IMR-90 (cell line): ENCODE results near the gene SLC48A1. TPM values are rescaled to one million over a fixed set of nuclear protein-coding genes. Genes with fewer than 3 reads are reported as not detected.
"Not testable (repeated sequence)": the region's sequence is repeated elsewhere in the genome, so short reads cannot be mapped to it uniquely, and the experiment has no call there.

Experiments used
- ATAC-seq: fragments of 200-7000 bp; cut with Tn5 transposase; 2 replicates; pipeline ENCODE4 v1.9.1; 2020; ENCODE audit warnings: low read depth, mild to moderate bottlenecking, moderate library complexity
- BruUV-seq: library from RNA; stranded (reverse); fragments of 400-500 nt; replicated peaks from 2 replicates; lab custom pipeline; 2021; lab: Mats Ljungman, UMichigan
- CTCF ChIA-PET: fragments of 300-600 bp; formaldehyde crosslinking; extraction: SDS; loops from one replicate; lab custom pipeline; 2021; ENCODE audit warnings: antibody characterized with exemption; lab: Yijun Ruan, JAX
- POLR2A ChIA-PET: fragments of 300-600 bp; sonication (Branson Sonifier 250); formaldehyde crosslinking; loops from one replicate; lab custom pipeline; 2022; ENCODE audit warnings: antibody characterized with exemption; ENCODE audit not compliant: unreplicated experiment; lab: Charles Lee
- DNase-seq: peaks from one replicate; pipeline ENCODE4 v3.0.0; 2013
- H2AFZ ChIP-seq: replicated peaks from 2 replicates; pipeline ENCODE3; 2013; ENCODE audit warnings: low read length, mild to moderate bottlenecking; ENCODE audit not compliant: poor library complexity
- H2AK5ac ChIP-seq: 2 replicates; pipeline ENCODE4 v1.6.1; 2013; ENCODE audit warnings: low read depth, low read length, inconsistent platforms
- H2AK9ac ChIP-seq: replicated peaks from 2 replicates; pipeline ENCODE3; 2013; ENCODE audit warnings: mild to moderate bottlenecking, low read depth, low read length, moderate library complexity; ENCODE audit not compliant: poor library complexity
- H2BK120ac ChIP-seq: 2 replicates; pipeline ENCODE4 v1.6.1; 2013; ENCODE audit warnings: low read depth, low read length, inconsistent platforms
- H2BK15ac ChIP-seq: 3 replicates; pipeline ENCODE4 v1.6.1; 2013; ENCODE audit warnings: low read depth, low read length, inconsistent platforms
- H2BK20ac ChIP-seq: 2 replicates; pipeline ENCODE4 v1.6.1; 2013; ENCODE audit warnings: low read depth, mild to moderate bottlenecking, inconsistent platforms, low read length, moderate library complexity
- H2BK5ac ChIP-seq: 2 replicates; pipeline ENCODE4 v1.6.1; 2013; ENCODE audit warnings: mild to moderate bottlenecking, low read depth, low read length, inconsistent platforms; ENCODE audit not compliant: poor library complexity, severe bottlenecking
- H3K14ac ChIP-seq: replicated peaks from 2 replicates; pipeline ENCODE4 v1.6.1; 2013; ENCODE audit warnings: low read depth, low read length, inconsistent platforms
- H3K18ac ChIP-seq: 2 replicates; pipeline ENCODE4 v1.6.1; 2013; ENCODE audit warnings: low read depth, low read length, control low read depth
- H3K23ac ChIP-seq: 2 replicates; pipeline ENCODE4 v1.6.1; 2013; ENCODE audit warnings: low read depth, low read length, inconsistent platforms
- H3K27ac ChIP-seq: 2 replicates; pipeline ENCODE4 v1.5.1; 2013; ENCODE audit warnings: mild to moderate bottlenecking, control low read depth, low read length; ENCODE audit not compliant: insufficient read depth
- H3K27me3 ChIP-seq: 2 replicates; pipeline ENCODE4 v1.6.1; 2013; ENCODE audit warnings: low read length; ENCODE audit not compliant: control insufficient read depth, insufficient read depth
- H3K36me3 ChIP-seq: 2 replicates; pipeline ENCODE4 v1.6.1; 2013; ENCODE audit warnings: low read length, mixed read lengths; ENCODE audit not compliant: control insufficient read depth, insufficient read depth
- H3K4ac ChIP-seq: 2 replicates; pipeline ENCODE4 v1.6.1; 2013; ENCODE audit warnings: low read depth, low read length, inconsistent platforms
- H3K4me1 ChIP-seq: 2 replicates; pipeline ENCODE4 v1.6.1; 2013; ENCODE audit warnings: low read length, mixed read lengths; ENCODE audit not compliant: control insufficient read depth, insufficient read depth
- H3K4me2 ChIP-seq: 2 replicates; pipeline ENCODE4 v1.6.1; 2013; ENCODE audit warnings: low read depth, mild to moderate bottlenecking, control low read depth, low read length, moderate library complexity
- H3K4me3 ChIP-seq: 2 replicates; pipeline ENCODE4 v1.5.1; 2013; ENCODE audit warnings: low read depth, mild to moderate bottlenecking, control low read depth, low read length, moderate library complexity; ENCODE audit not compliant: insufficient read depth
- H3K56ac ChIP-seq: 2 replicates; pipeline ENCODE4 v1.6.1; 2013; ENCODE audit warnings: low read length, inconsistent platforms; ENCODE audit not compliant: insufficient read depth; ENCODE audit errors: extremely low read depth
- H3K79me1 ChIP-seq, 2 experiments: 2 replicates each; pipeline ENCODE4 v1.6.1; 2013; ENCODE audit warnings: low read length in 2 of 2, inconsistent platforms in 1 of 2, low read depth in 1 of 2
- H3K9ac ChIP-seq: 2 replicates; pipeline ENCODE4 v1.6.1; 2013; ENCODE audit warnings: low read depth, low read length, control low read depth
- H3K9me1 ChIP-seq: 2 replicates; pipeline ENCODE4 v1.6.1; 2013; ENCODE audit warnings: low read length, inconsistent platforms; ENCODE audit not compliant: insufficient read depth
- H3K9me3 ChIP-seq: 2 replicates; pipeline ENCODE4 v1.6.1; 2013; ENCODE audit warnings: low read length; ENCODE audit not compliant: control insufficient read depth, insufficient read depth
- H4K20me1 ChIP-seq: 2 replicates; pipeline ENCODE4 v1.6.1; 2013; ENCODE audit warnings: low read length, inconsistent platforms; ENCODE audit not compliant: insufficient read depth
- H4K5ac ChIP-seq: 2 replicates; pipeline ENCODE4 v1.6.1; 2013; ENCODE audit warnings: mild to moderate bottlenecking, low read depth, low read length, control low read depth
- H4K8ac ChIP-seq, 2 experiments: 2 replicates each; pipeline ENCODE4 v1.6.1; 2013; ENCODE audit warnings: low read depth in 2 of 2, low read length in 2 of 2, control low read depth in 1 of 2, inconsistent platforms in 1 of 2
- H4K91ac ChIP-seq: 2 replicates; pipeline ENCODE4 v1.6.1; 2013; ENCODE audit warnings: low read depth, low read length, inconsistent platforms; ENCODE audit not compliant: insufficient read depth
- MAFK ChIP-seq: IDR thresholded peaks from 2 replicates; pipeline ENCODE4 v1.6.1; 2012; ENCODE audit warnings: low read depth, low read length, improper control_type of control experiment
- RAD21 ChIP-seq: IDR thresholded peaks from 2 replicates; pipeline ENCODE4 v1.6.1; 2012; ENCODE audit warnings: low read length, improper control_type of control experiment
- WGBS, 2 experiments: methylation state at CpG; one replicate each; pipeline versions ENCODE4 v1.1.5 to v1.1.7; 2013; ENCODE audit warnings: missing lambda C conversion rate in 2 of 2; ENCODE audit not compliant: insufficient read length in 1 of 2; ENCODE audit errors: extremely low coverage in 2 of 2; 5-methylcytosine and 5-hydroxymethylcytosine counted together
- dilution Hi-C: fragments of 300-500 bp; cut with HindIII; formaldehyde crosslinking; loops from one replicate; pipeline ENCODE4 v1.14.3; 2018; ENCODE audit warnings: low sequenced_read_pairs; ENCODE audit not compliant: unreplicated experiment
- in situ Hi-C: fragments of 300-500 bp; cut with MboI; formaldehyde crosslinking; loops from 3 replicates; pipeline ENCODE4 v1.14.3; 2019; ENCODE audit warnings: low sequenced_read_pairs, inconsistent platforms, mixed read lengths
- intact Hi-C: fragments of 100-400 bp; cut with micrococcal nuclease; formaldehyde crosslinking; loops from 2 replicates; pipeline ENCODE4 v1.10.0; 2022
- polyA plus RNA-seq, 3 experiments: library from polyadenylated mRNA; depleted of rRNA; stranded (reverse); fragments of >200 nt; gene quantifications; 2 replicates each; pipeline ENCODE4 v1.2.3, GENCODE V29; 2012; ENCODE audit warnings: low replicate concordance in 1 of 3
- total RNA-seq: library from RNA; depleted of rRNA; stranded (reverse); fragments of >200 nt; gene quantifications from 2 replicates; pipeline ENCODE4 v1.2.3, GENCODE V29; 2012
- TF ChIP-seq, protein P1 (sequence below): conservative IDR thresholded peaks from 2 replicates; pipeline ENCODE4 v1.5.1; 2012; ENCODE audit warnings: mild to moderate bottlenecking, low read depth, low read length, improper control_type of control experiment

Gene SLC48A1
- total and polyA plus RNA-seq, 2 of the 4 experiments (the other 2 are of a cell fraction): 4.8 to 5.9 TPM

DNA sequence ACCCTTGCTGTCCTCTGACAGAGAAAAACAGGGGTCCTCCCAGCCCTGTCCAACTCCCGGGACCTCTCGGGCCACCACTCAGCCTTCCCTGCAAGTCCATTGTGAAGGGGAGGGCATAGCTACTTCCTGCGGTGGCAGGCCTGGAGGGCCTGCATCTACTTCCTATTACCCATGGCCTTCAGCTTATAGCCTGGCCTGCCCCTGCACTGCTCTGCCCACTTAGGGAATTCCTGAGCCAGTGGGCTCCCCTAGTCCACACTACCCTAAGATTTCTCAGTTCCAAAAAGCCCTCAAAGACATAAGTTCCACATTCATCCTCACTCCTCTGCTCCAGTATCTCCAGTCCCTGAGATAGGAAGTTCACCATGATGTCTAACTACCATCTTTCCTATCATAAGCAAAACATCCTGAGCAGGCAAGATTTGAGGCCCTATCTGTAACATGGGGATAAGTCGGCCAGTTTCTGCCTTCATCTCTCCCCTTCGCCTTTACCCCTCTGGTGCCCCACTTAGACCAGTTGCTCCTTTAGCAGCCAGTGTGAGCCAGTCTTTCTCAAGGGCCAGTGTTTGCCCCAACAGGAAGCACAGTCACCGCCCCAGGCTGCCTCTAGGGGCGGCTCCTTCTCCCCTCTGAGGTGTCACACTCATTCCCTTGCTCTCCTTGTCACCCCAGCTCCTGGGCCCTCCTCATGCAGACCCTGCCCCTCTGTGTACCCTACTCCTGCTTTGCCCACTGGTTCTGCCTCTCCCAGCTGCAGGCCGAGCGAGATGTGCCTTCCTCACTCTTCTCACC is 35.7 kb downstream of the SLC48A1 start:
- Histone ChIP-seq H2AFZ (no peak overlapping the region), H2BK5ac (peak overlapping the region; percentile 70), H2BK120ac (peak overlapping the region; percentile 18; the same call in 1 of the 2 replicates), H3K18ac (peak overlapping the region; percentile 24; the same call in 1 of the 2 replicates), H2BK15ac (peak overlapping the region; percentile 0; the same call in 1 of the 3 replicates), H4K8ac (peak overlapping the region in 1 of 2 experiments; percentile 64; a peak in 2 of 4 replicates), H2BK20ac (no peak overlapping the region; the same call in 1 of the 2 replicates), H3K27ac (peak overlapping the region; percentile 48), H3K9me1 (peaks cover 43% of the 10 kb centered on the region), H3K56ac (no peak overlapping the region), H3K4me1 (peaks cover 70% of the 10 kb centered on the region), H4K5ac (peak overlapping the region; percentile 15; the same call in 1 of the 2 replicates), H2AK5ac (peak overlapping the region; percentile 96), H3K4me3 (no peak overlapping the region), H4K20me1 (peaks cover 97% of the 10 kb centered on the region), H3K4me2 (peak overlapping the region; percentile 25; the same call in 1 of the 2 replicates), H3K9me3 (no peaks in the 10 kb centered on the region), H3K36me3 (peaks cover 17% of the 10 kb centered on the region), H3K79me1 (peaks cover 12 to 87% of the 10 kb centered on the region in 2 experiments; a peak in 3 of 4 replicates), H3K27me3 (no peaks in the 10 kb centered on the region), H3K14ac (peak overlapping the region; percentile 81), H3K23ac (peak overlapping the region; percentile 69), H4K91ac (peak overlapping the region; percentile 40; the same call in 1 of the 2 replicates), H3K9ac (no peak overlapping the region), H2AK9ac (peak overlapping the region; percentile 14), H3K4ac (peak overlapping the region; percentile 58)
- DNase-seq: peak; percentile 44
- 63% methylated on average over 4 of the region's 9 CpGs; no CpG with 5 or more reads in 1 of the 2 experiments for WGBS, 2 experiments
- no peak for ATAC-seq
- intact Hi-C loops (no loop called here), in situ Hi-C loops (no loop called here), dilution Hi-C loops (no loop called here)
- no peak for TF ChIP-seq MAFK
- TF ChIP-seq, protein P1, sequence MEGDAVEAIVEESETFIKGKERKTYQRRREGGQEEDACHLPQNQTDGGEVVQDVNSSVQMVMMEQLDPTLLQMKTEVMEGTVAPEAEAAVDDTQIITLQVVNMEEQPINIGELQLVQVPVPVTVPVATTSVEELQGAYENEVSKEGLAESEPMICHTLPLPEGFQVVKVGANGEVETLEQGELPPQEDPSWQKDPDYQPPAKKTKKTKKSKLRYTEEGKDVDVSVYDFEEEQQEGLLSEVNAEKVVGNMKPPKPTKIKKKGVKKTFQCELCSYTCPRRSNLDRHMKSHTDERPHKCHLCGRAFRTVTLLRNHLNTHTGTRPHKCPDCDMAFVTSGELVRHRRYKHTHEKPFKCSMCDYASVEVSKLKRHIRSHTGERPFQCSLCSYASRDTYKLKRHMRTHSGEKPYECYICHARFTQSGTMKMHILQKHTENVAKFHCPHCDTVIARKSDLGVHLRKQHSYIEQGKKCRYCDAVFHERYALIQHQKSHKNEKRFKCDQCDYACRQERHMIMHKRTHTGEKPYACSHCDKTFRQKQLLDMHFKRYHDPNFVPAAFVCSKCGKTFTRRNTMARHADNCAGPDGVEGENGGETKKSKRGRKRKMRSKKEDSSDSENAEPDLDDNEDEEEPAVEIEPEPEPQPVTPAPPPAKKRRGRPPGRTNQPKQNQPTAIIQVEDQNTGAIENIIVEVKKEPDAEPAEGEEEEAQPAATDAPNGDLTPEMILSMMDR: 0 out of 2 replicates have a peak, but pooled peaks have one; percentile 16
- 0 out of 2 replicates have a peak, but pooled peaks have one; percentile 11 for TF ChIP-seq RAD21
- ChIA-PET POLR2A (interaction anchor here (1.0 to 1.4 kb wide), 2 partner anchors 8 to 12 kb away, joined by 3 to 4 read pairs; no protein-coding TSS in a partner anchor), CTCF (interaction anchor here (0.9 to 1.9 kb wide), 5 partner anchors 8 to 91 kb away, joined by 3 to 10 read pairs (median 4); no protein-coding TSS in a partner anchor)
- no TSS peak for BruUV-seq

DNA sequence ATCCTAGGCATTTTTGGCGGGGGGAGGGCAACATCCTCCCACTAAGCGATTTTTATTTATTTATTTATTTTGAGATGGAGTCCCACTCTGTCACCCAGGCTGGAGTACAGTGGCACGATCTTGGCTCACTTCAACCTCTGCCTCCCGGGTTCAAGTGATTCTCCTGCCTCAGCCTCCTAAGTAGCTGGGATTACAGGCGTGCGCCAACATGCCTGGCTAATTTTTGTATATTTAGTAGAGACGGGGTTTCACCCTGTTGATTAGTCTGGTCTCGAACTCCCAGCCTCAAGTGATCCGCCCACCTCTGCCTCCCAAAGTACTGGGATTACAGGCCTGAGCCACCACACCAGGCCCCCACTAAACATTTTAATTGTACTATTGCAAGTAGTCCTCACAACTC is 36.5 kb downstream of the SLC48A1 start:
- peaks cover 15% of the 10 kb centered on the region for H3K36me3 ChIP-seq
- H3K27me3 ChIP-seq, H3K4me3 ChIP-seq, intact Hi-C loops, H2AFZ ChIP-seq, DNase-seq, H3K14ac ChIP-seq, ATAC-seq, H2BK20ac ChIP-seq, H2BK15ac ChIP-seq, H3K18ac ChIP-seq, H4K5ac ChIP-seq, H3K56ac ChIP-seq, H3K9ac ChIP-seq, H3K4me2 ChIP-seq, H2AK5ac ChIP-seq, POLR2A ChIA-PET, CTCF ChIA-PET, H3K23ac ChIP-seq, H4K8ac ChIP-seq, H3K9me3 ChIP-seq, H4K91ac ChIP-seq, H3K27ac ChIP-seq, dilution Hi-C loops, H2BK120ac ChIP-seq, in situ Hi-C loops, BruUV-seq, H3K4ac ChIP-seq, H2AK9ac ChIP-seq: not testable (repeated sequence)
- peaks cover 14 to 87% of the 10 kb centered on the region in 2 experiments; a peak in 3 of 4 replicates for H3K79me1 ChIP-seq
- H3K4me1 ChIP-seq: peaks cover 72% of the 10 kb centered on the region
- peaks cover 49% of the 10 kb centered on the region for H3K9me1 ChIP-seq
- peaks cover 97% of the 10 kb centered on the region for H4K20me1 ChIP-seq
- peak overlapping the region; percentile 21 for H2BK5ac ChIP-seq
- 92% methylated on average over 2 of the region's 9 CpGs; no CpG with 5 or more reads in 1 of the 2 experiments for WGBS, 2 experiments
